HL-60 (cell line): ENCODE results near the gene MOGAT1.
A peak's percentile ranks its signal among the peaks of the same experiment; 100 is the strongest.

ENCODE experiments used
- DNase-seq, 2 experiments: peaks; one replicate each; pipeline ENCODE4 v3.0.0-alpha.2; 2010 to 2020; ENCODE audit warnings: low read depth in 1 of 2, low spot score in 1 of 2
- H3K27ac ChIP-seq: fragments of 250-450 bp; sonication (Bioruptor Pico); replicated peaks from 2 replicates; pipeline ENCODE4 v1.5.1; 2020; ENCODE audit warnings: mild to moderate bottlenecking, moderate library complexity
- H3K27me3 ChIP-seq: fragments of 250-450 bp; sonication (Bioruptor Pico); 2 replicates; pipeline ENCODE4 v1.5.1; 2021; ENCODE audit warnings: mild to moderate bottlenecking, moderate library complexity; ENCODE audit not compliant: insufficient read depth, poor library complexity, severe bottlenecking
- H3K4me3 ChIP-seq: replicated peaks from 2 replicates; pipeline ENCODE4 v1.5.1; 2011; ENCODE audit warnings: mild to moderate bottlenecking, control low read depth, low read length; ENCODE audit not compliant: insufficient read depth
- CTCF ChIP-seq: IDR thresholded peaks from one replicate; pipeline ENCODE4 v1.5.1; 2011; ENCODE audit warnings: low read length, control low read depth, inconsistent platforms; ENCODE audit not compliant: insufficient read depth
- GABPA ChIP-seq: IDR thresholded peaks from 2 replicates; pipeline ENCODE4 v1.6.1; 2012; ENCODE audit warnings: low read depth
- POLR2AphosphoS5 ChIP-seq: IDR thresholded peaks from 2 replicates; pipeline ENCODE4 v1.6.1; 2012; ENCODE audit warnings: low read depth
- SPI1 ChIP-seq: IDR thresholded peaks from 2 replicates; pipeline ENCODE4 v1.6.1; 2012; ENCODE audit warnings: low read depth, mild to moderate bottlenecking, borderline replicate concordance
- TF ChIP-seq, protein P1 (sequence below): IDR thresholded peaks from 2 replicates; pipeline ENCODE4 v1.6.1; 2012; ENCODE audit warnings: low read depth; ENCODE audit not compliant: insufficient replicate concordance

Gene MOGAT1

GRCh38 chr2:222751238-222751637, 79.8 kb downstream of the MOGAT1 start:
- peak in 1 of 2 experiments; percentile 55 for DNase-seq
- TF ChIP-seq CTCF: no peak
- peak; percentile 99 for TF ChIP-seq SPI1
- TF ChIP-seq, protein P1, sequence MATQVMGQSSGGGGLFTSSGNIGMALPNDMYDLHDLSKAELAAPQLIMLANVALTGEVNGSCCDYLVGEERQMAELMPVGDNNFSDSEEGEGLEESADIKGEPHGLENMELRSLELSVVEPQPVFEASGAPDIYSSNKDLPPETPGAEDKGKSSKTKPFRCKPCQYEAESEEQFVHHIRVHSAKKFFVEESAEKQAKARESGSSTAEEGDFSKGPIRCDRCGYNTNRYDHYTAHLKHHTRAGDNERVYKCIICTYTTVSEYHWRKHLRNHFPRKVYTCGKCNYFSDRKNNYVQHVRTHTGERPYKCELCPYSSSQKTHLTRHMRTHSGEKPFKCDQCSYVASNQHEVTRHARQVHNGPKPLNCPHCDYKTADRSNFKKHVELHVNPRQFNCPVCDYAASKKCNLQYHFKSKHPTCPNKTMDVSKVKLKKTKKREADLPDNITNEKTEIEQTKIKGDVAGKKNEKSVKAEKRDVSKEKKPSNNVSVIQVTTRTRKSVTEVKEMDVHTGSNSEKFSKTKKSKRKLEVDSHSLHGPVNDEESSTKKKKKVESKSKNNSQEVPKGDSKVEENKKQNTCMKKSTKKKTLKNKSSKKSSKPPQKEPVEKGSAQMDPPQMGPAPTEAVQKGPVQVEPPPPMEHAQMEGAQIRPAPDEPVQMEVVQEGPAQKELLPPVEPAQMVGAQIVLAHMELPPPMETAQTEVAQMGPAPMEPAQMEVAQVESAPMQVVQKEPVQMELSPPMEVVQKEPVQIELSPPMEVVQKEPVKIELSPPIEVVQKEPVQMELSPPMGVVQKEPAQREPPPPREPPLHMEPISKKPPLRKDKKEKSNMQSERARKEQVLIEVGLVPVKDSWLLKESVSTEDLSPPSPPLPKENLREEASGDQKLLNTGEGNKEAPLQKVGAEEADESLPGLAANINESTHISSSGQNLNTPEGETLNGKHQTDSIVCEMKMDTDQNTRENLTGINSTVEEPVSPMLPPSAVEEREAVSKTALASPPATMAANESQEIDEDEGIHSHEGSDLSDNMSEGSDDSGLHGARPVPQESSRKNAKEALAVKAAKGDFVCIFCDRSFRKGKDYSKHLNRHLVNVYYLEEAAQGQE: no peak
- peak; percentile 60 for TF ChIP-seq GABPA
- H3K27me3 ChIP-seq: no peaks in the 10 kb centered on the region
- peak overlapping the region; percentile 20; the same call in 1 of the 2 replicates for H3K27ac ChIP-seq
- no peak overlapping the region for H3K4me3 ChIP-seq

DNA sequence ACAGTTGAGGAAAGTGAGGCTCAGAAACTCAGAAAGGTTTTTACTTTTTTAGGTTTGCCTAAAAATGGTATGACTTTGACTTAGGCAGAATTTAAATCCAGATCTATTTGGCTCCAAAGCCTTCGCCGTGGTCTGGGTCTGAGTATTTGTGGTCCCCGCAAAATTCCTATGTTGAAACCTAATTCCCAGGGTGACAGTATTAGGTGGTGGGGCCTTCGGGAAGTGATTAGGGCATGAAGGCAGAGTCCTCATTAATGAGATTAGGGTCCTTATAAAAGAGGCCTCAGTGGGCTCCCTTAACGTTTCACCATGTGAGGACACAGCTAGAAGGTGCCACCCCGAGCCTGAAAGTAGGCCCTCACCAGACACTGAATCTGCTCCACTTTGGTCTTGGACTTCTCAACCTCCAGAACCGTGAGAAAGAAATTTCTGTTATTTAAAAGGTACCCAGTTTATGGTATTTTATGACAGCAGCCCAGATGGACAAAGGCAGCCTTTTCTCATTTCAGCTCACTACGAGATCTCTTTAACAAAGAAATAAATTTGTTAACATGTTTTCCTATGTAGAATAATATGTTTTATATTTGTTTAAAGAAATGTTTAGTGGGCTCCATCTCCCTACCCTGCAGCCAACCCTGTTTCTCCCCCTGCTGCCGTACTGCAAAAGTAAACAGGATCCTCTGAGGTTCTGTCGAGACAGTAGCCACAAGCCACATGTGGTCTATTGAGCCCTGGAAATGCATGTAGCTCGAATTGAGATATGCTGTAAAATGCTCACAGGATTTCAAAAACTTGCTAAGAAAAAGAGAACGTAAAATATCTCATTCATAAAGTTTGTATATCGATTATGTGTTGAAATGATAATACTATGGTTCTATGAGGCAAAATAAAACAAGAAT, 80.6 kb downstream of the MOGAT1 start:
- no peak for DNase-seq
- Histone ChIP-seq H3K27me3 (no peaks in the 10 kb centered on the region), H3K27ac (peak overlapping the region; percentile 20; the same call in 1 of the 2 replicates), H3K4me3 (no peak overlapping the region)
- TF ChIP-seq, protein P1: no peak
- no peak for TF ChIP-seq CTCF
- TF ChIP-seq POLR2AphosphoS5: no peak
- TF ChIP-seq GABPA: no peak
- no peak for TF ChIP-seq SPI1

DNA sequence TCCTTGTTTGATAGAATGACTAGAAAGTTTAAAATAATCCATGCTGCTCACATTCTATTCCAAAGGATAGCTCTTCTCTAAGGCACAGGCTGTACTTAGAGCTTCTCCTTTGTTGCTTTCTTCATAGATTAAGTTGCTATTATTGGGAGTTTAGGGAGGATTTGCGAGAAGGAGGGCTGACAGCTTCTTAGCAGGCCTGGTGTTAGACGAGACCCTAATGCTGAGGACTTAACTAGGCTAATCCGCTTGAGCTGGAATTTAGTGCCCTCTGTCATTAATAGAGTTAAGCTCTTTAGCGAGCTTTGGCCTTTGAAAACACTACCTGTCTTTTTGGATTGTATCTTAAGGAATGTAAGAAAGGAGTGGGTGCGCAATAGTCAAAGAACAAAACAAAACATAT, 81.3 kb downstream of the MOGAT1 start:
- DNase-seq: no peak
- TF ChIP-seq POLR2AphosphoS5 (no peak), SPI1 (no peak), CTCF (no peak), GABPA (no peak)
- TF ChIP-seq, protein P1: no peak
- Histone ChIP-seq H3K27ac (no peak overlapping the region), H3K27me3 (no peaks in the 10 kb centered on the region), H3K4me3 (no peak overlapping the region)
